GM12878 (cell line): ENCODE results near the gene STX3. TPM values are rescaled to one million over a fixed set of nuclear protein-coding genes. Genes with fewer than 3 reads are reported as not detected.

Source experiments
- JUNB ChIP-seq: IDR thresholded peaks from 2 replicates; pipeline ENCODE4 v1.6.1; 2016; ENCODE audit warnings: antibody characterized with exemption, mild to moderate bottlenecking
- PML ChIP-seq: IDR thresholded peaks from 2 replicates; pipeline ENCODE4 v1.6.1; 2012; ENCODE audit warnings: low read length, inconsistent platforms
- ZNF217 ChIP-seq: fragments of 450-650 bp; IDR thresholded peaks from 2 replicates; pipeline ENCODE4 v1.6.1; 2017; ENCODE audit warnings: antibody characterized with exemption, mild to moderate bottlenecking
- polyA plus RNA-seq, 11 experiments: library from polyadenylated mRNA; depleted of rRNA in 4 of 11; unstranded in 6 of 11; stranded (reverse) in 5 of 11; fragments of >200 nt; fragmentation: Nextera tagmentation in 4 of 11; fragmentation: Illumina TruSeq in 1 of 11; extraction: Ambion mirVana in 4 of 11; extraction: Trizol in 1 of 11; gene quantifications; 1 replicate in 1 of 11; 2 replicates in 10 of 11; pipeline versions ENCODE4 v1.2.1 to v1.2.3, GENCODE V29; 2011 to 2016; ENCODE audit warnings: inconsistent platforms in 2 of 11, missing spikeins in 2 of 11, low read depth in 1 of 11
- total RNA-seq, 4 experiments: library from RNA; depleted of rRNA in 3 of 4; stranded (reverse); fragments of >200 nt in 3 of 4; fragmentation: Illumina TruSeq in 1 of 4; extraction: Trizol in 1 of 4; gene quantifications; 2 replicates each; pipeline versions ENCODE4 v1.2.1 to v1.2.3, GENCODE V29; 2013 to 2021
- TF ChIP-seq, protein P1 (sequence below): IDR thresholded peaks from 2 replicates; pipeline ENCODE4 v1.6.1; 2012; ENCODE audit warnings: low read length, inconsistent platforms

The STX3 gene
- total and polyA plus RNA-seq, 10 of the 15 experiments (the other 5 are each of a cell fraction or from before 2014, with no cell fraction given) = 0.11 to 2.5 (median 1.1) TPM

DNA sequence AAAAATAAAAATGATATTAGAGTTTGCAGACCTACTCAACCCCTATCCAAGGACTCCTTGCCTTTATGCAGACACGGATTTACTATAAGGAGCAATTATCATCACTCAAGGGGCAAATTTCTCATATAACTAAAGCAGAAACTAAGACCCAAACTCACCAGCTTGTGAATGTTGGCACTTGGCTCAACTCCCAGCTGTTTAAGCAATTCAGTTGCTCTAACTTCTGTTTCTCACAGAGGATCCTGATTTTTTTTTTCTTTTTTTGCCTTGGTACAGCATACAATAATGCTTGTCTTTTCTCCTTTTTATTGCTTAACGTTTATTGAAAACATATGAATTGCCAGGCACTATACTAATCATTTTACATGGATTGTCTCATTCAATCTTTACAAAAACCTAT lies 99.7 kb downstream of the STX3 start (continued):
- TF ChIP-seq JUNB (no peak), ZNF217 (no peak), PML (no peak)
- TF ChIP-seq, protein P1, sequence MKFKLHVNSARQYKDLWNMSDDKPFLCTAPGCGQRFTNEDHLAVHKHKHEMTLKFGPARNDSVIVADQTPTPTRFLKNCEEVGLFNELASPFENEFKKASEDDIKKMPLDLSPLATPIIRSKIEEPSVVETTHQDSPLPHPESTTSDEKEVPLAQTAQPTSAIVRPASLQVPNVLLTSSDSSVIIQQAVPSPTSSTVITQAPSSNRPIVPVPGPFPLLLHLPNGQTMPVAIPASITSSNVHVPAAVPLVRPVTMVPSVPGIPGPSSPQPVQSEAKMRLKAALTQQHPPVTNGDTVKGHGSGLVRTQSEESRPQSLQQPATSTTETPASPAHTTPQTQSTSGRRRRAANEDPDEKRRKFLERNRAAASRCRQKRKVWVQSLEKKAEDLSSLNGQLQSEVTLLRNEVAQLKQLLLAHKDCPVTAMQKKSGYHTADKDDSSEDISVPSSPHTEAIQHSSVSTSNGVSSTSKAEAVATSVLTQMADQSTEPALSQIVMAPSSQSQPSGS = no peak

Other genes starting within 250 kb of the STX3 start
Only the 7 nearest of the 10 such genes appear.
- 22.5 and 23.5 TPM in 2 replicates for gene OSBP, start 139.6 kb upstream of the STX3 start, total RNA-seq (2014; rRNA removed)
- 24.6 and 26.8 TPM in 2 replicates for gene OSBP, start 139.6 kb upstream of the STX3 start, total RNA-seq (2014; rRNA removed; fragmentation: Illumina TruSeq; extraction: Trizol)
- 34.9 and 36.0 TPM in 2 replicates for gene OSBP, start 139.6 kb upstream of the STX3 start, total RNA-seq (2021)
- gene OSBP, start 139.6 kb upstream of the STX3 start, polyA plus RNA-seq (2011; rRNA removed) = 27.7 and 28.8 TPM in 2 replicates
- gene OSBP, start 139.6 kb upstream of the STX3 start, polyA plus RNA-seq (2014; fragmentation: Illumina TruSeq; extraction: Trizol) = 41.2 and 49.2 TPM in 2 replicates
- gene OSBP, start 139.6 kb upstream of the STX3 start, polyA plus RNA-seq (2014; fragmentation: Nextera tagmentation; extraction: Ambion mirVana) = 10 to 100 TPM in 1 of 2 experiments, 1 to 10 TPM in 1; 9.8 to 10.7 TPM
- 19.3 and 20.9 TPM in 2 replicates for gene OSBP, start 139.6 kb upstream of the STX3 start, polyA plus RNA-seq (2014; rRNA removed)
- 10 to 100 TPM in 1 of 2 experiments, 1 to 10 TPM in 1; 5.9 to 11.8 TPM for gene OSBP, start 139.6 kb upstream of the STX3 start, polyA plus RNA-seq (2016; fragmentation: Nextera tagmentation; extraction: Ambion mirVana)
- gene PATL1, start 86.3 kb upstream of the STX3 start, total RNA-seq (2014; rRNA removed) = 12.9 TPM in 2 replicates
- 16.9 TPM in 2 replicates for gene PATL1, start 86.3 kb upstream of the STX3 start, total RNA-seq (2014; rRNA removed; fragmentation: Illumina TruSeq; extraction: Trizol)
- gene PATL1, start 86.3 kb upstream of the STX3 start, total RNA-seq (2021) = 39.3 and 41.5 TPM in 2 replicates
- 51.1 and 61.0 TPM in 2 replicates for gene PATL1, start 86.3 kb upstream of the STX3 start, polyA plus RNA-seq (2011; rRNA removed)
- gene PATL1, start 86.3 kb upstream of the STX3 start, polyA plus RNA-seq (2014; fragmentation: Illumina TruSeq; extraction: Trizol) = 62.0 and 71.3 TPM in 2 replicates
- 1 to 10 TPM; 5.3 to 5.9 TPM for gene PATL1, start 86.3 kb upstream of the STX3 start, polyA plus RNA-seq (2014; fragmentation: Nextera tagmentation; extraction: Ambion mirVana)
- 25.7 and 30.0 TPM in 2 replicates for gene PATL1, start 86.3 kb upstream of the STX3 start, polyA plus RNA-seq (2014; rRNA removed)
- gene PATL1, start 86.3 kb upstream of the STX3 start, polyA plus RNA-seq (2016; fragmentation: Nextera tagmentation; extraction: Ambion mirVana) = 1 to 10 TPM; 8.9 to 9.2 TPM
- gene OR10V1, start 41.5 kb upstream of the STX3 start, total RNA-seq (2014; rRNA removed) = not detected in 2 replicates
- not detected in 2 replicates for gene OR10V1, start 41.5 kb upstream of the STX3 start, total RNA-seq (2014; rRNA removed; fragmentation: Illumina TruSeq; extraction: Trizol)
- not detected in 2 replicates for gene OR10V1, start 41.5 kb upstream of the STX3 start, total RNA-seq (2021)
- gene OR10V1, start 41.5 kb upstream of the STX3 start, polyA plus RNA-seq (2011; rRNA removed) = not detected in 2 replicates
- gene OR10V1, start 41.5 kb upstream of the STX3 start, polyA plus RNA-seq (2014; fragmentation: Illumina TruSeq; extraction: Trizol) = not detected in 2 replicates
- gene OR10V1, start 41.5 kb upstream of the STX3 start, polyA plus RNA-seq (2014; fragmentation: Nextera tagmentation; extraction: Ambion mirVana) = not detected
- gene OR10V1, start 41.5 kb upstream of the STX3 start, polyA plus RNA-seq (2014; rRNA removed) = not detected in 2 replicates
- gene OR10V1, start 41.5 kb upstream of the STX3 start, polyA plus RNA-seq (2016; fragmentation: Nextera tagmentation; extraction: Ambion mirVana) = not detected
- gene MRPL16, start 55.4 kb downstream of the STX3 start, total RNA-seq (2014; rRNA removed) = 111 and 117 TPM in 2 replicates
- gene MRPL16, start 55.4 kb downstream of the STX3 start, total RNA-seq (2014; rRNA removed; fragmentation: Illumina TruSeq; extraction: Trizol) = 80.9 and 88.9 TPM in 2 replicates
- 91.0 and 96.6 TPM in 2 replicates for gene MRPL16, start 55.4 kb downstream of the STX3 start, total RNA-seq (2021)
- gene MRPL16, start 55.4 kb downstream of the STX3 start, polyA plus RNA-seq (2011; rRNA removed) = 93.3 and 100 TPM in 2 replicates
- 111 and 115 TPM in 2 replicates for gene MRPL16, start 55.4 kb downstream of the STX3 start, polyA plus RNA-seq (2014; fragmentation: Illumina TruSeq; extraction: Trizol)
- gene MRPL16, start 55.4 kb downstream of the STX3 start, polyA plus RNA-seq (2014; fragmentation: Nextera tagmentation; extraction: Ambion mirVana) = 10 to 100 TPM; 38.2 to 75.0 TPM
- 120 and 125 TPM in 2 replicates for gene MRPL16, start 55.4 kb downstream of the STX3 start, polyA plus RNA-seq (2014; rRNA removed)
- 100 to 1,000 TPM; 167 TPM for gene MRPL16, start 55.4 kb downstream of the STX3 start, polyA plus RNA-seq (2016; fragmentation: Nextera tagmentation; extraction: Ambion mirVana)
- not detected in 2 replicates for gene CBLIF, start 90.1 kb downstream of the STX3 start, total RNA-seq (2014; rRNA removed)
- gene CBLIF, start 90.1 kb downstream of the STX3 start, total RNA-seq (2014; rRNA removed; fragmentation: Illumina TruSeq; extraction: Trizol) = not detected in 2 replicates
- not detected in 2 replicates for gene CBLIF, start 90.1 kb downstream of the STX3 start, total RNA-seq (2021)
- gene CBLIF, start 90.1 kb downstream of the STX3 start, polyA plus RNA-seq (2011; rRNA removed) = not detected in 2 replicates
- gene CBLIF, start 90.1 kb downstream of the STX3 start, polyA plus RNA-seq (2014; fragmentation: Illumina TruSeq; extraction: Trizol) = not detected in 2 replicates
- not detected for gene CBLIF, start 90.1 kb downstream of the STX3 start, polyA plus RNA-seq (2014; fragmentation: Nextera tagmentation; extraction: Ambion mirVana)
- not detected in 2 replicates for gene CBLIF, start 90.1 kb downstream of the STX3 start, polyA plus RNA-seq (2014; rRNA removed)
- not detected for gene CBLIF, start 90.1 kb downstream of the STX3 start, polyA plus RNA-seq (2016; fragmentation: Nextera tagmentation; extraction: Ambion mirVana)
- gene TCN1, start 111.1 kb downstream of the STX3 start, total RNA-seq (2014; rRNA removed) = not detected in 2 replicates
- not detected in 2 replicates for gene TCN1, start 111.1 kb downstream of the STX3 start, total RNA-seq (2014; rRNA removed; fragmentation: Illumina TruSeq; extraction: Trizol)
- gene TCN1, start 111.1 kb downstream of the STX3 start, total RNA-seq (2021) = not detected in 2 replicates
- not detected in 2 replicates for gene TCN1, start 111.1 kb downstream of the STX3 start, polyA plus RNA-seq (2011; rRNA removed)
- gene TCN1, start 111.1 kb downstream of the STX3 start, polyA plus RNA-seq (2014; fragmentation: Illumina TruSeq; extraction: Trizol) = not detected in 2 replicates
- gene TCN1, start 111.1 kb downstream of the STX3 start, polyA plus RNA-seq (2014; fragmentation: Nextera tagmentation; extraction: Ambion mirVana) = not detected
- gene TCN1, start 111.1 kb downstream of the STX3 start, polyA plus RNA-seq (2014; rRNA removed) = not detected in 2 replicates
- gene TCN1, start 111.1 kb downstream of the STX3 start, polyA plus RNA-seq (2016; fragmentation: Nextera tagmentation; extraction: Ambion mirVana) = not detected
- gene OOSP3, start 123.4 kb downstream of the STX3 start, total RNA-seq (2014; rRNA removed) = not detected in 2 replicates
- not detected in 2 replicates for gene OOSP3, start 123.4 kb downstream of the STX3 start, total RNA-seq (2014; rRNA removed; fragmentation: Illumina TruSeq; extraction: Trizol)
- not detected in 2 replicates for gene OOSP3, start 123.4 kb downstream of the STX3 start, total RNA-seq (2021)
- not detected in 2 replicates for gene OOSP3, start 123.4 kb downstream of the STX3 start, polyA plus RNA-seq (2011; rRNA removed)
- not detected in 2 replicates for gene OOSP3, start 123.4 kb downstream of the STX3 start, polyA plus RNA-seq (2014; fragmentation: Illumina TruSeq; extraction: Trizol)
- gene OOSP3, start 123.4 kb downstream of the STX3 start, polyA plus RNA-seq (2014; fragmentation: Nextera tagmentation; extraction: Ambion mirVana) = under 1 TPM in 1 of 2 experiments, not detected in 1; 0.07 TPM
- not detected in 2 replicates for gene OOSP3, start 123.4 kb downstream of the STX3 start, polyA plus RNA-seq (2014; rRNA removed)
- gene OOSP3, start 123.4 kb downstream of the STX3 start, polyA plus RNA-seq (2016; fragmentation: Nextera tagmentation; extraction: Ambion mirVana) = not detected